ENCODE data around the gene GALNT14.

Gene GALNT14

GRCh38 chr2:31088504-31089195 is 49.6 kb downstream of the GALNT14 start:
- H3K27ac ChIP-seq (ENCODE audit: low read depth in 2 of 2, low read length in 2 of 2), result no peak overlapping the region
- H3K9ac ChIP-seq (ENCODE audit: low read depth in 1 of 2, low read length in 2 of 2), result no peak overlapping the region
- no peaks in the 10 kb centered on the region for H3K36me3 ChIP-seq (ENCODE audit: control insufficient read depth in 2 of 2, insufficient read depth in 2 of 2, low read length in 2 of 2)
- no peaks in the 10 kb centered on the region for H3K27me3 ChIP-seq (ENCODE audit: control insufficient read depth in 2 of 2, insufficient read depth in 2 of 2, low read length in 2 of 2)
- H3K4me3 ChIP-seq (ENCODE audit: low read length in 2 of 2), result no peak overlapping the region
- H3K9me3 ChIP-seq (ENCODE audit: control insufficient read depth in 2 of 2, low read length in 2 of 2), result no peaks in the 10 kb centered on the region
- no peaks in the 10 kb centered on the region for H3K4me1 ChIP-seq (ENCODE audit: control insufficient read depth in 2 of 2, insufficient read depth in 2 of 2, low read length in 2 of 2)

DNA sequence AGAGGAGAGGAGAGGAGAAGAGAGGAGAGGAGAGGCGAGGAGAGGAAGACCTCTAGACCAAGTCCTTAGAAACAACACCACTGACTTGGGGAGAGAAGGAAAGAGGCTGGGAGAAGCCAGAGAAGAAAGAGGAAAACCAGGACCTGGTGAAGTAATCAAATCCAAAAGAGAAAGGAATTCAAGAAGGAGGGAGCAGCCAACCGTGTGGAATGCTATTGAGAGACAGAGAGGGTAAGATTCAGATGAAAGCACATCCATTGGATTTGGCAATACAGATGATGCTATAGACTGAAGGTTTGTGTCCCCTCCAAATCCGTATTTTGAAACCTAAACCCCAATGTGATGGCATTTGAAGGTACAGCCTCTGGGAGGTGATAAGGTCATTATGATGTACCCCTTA is 50.7 kb downstream of the GALNT14 start:
- H3K27me3 ChIP-seq (ENCODE audit: control insufficient read depth in 2 of 2, insufficient read depth in 2 of 2, low read length in 2 of 2), result no peaks in the 10 kb centered on the region
- H3K36me3 ChIP-seq (ENCODE audit: control insufficient read depth in 2 of 2, insufficient read depth in 2 of 2, low read length in 2 of 2), result no peaks in the 10 kb centered on the region
- H3K4me3 ChIP-seq (ENCODE audit: low read length in 2 of 2), result no peak overlapping the region
- H3K27ac ChIP-seq (ENCODE audit: low read depth in 2 of 2, low read length in 2 of 2), result no peak overlapping the region
- no peak overlapping the region for H3K9ac ChIP-seq (ENCODE audit: low read depth in 1 of 2, low read length in 2 of 2)
- H3K4me1 ChIP-seq (ENCODE audit: control insufficient read depth in 2 of 2, insufficient read depth in 2 of 2, low read length in 2 of 2), result no peaks in the 10 kb centered on the region
- H3K9me3 ChIP-seq (ENCODE audit: control insufficient read depth in 2 of 2, low read length in 2 of 2), result no peaks in the 10 kb centered on the region

DNA sequence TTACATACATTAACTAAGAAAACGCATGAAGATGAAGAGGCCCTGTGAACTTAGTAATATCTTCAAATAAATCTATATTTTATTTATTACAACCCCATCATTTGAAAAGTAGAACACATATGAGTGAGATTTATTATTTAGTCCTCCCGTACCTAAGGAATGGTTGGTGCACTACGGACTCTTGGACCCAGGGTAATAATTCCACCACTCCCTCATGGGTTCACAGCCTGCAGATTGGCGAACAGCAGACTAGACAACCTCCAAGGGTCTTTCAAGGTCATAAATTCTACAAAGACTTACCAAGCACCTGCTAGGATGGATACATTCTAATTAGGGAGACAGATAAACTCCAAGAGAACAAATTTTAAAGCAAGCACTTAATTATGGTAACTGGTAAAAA is 51.6 kb downstream of the GALNT14 start:
- Histone ChIP-seq H3K36me3 (ENCODE audit: control insufficient read depth in 2 of 2, insufficient read depth in 2 of 2, low read length in 2 of 2) (no peaks in the 10 kb centered on the region), H3K4me1 (ENCODE audit: control insufficient read depth in 2 of 2, insufficient read depth in 2 of 2, low read length in 2 of 2) (no peaks in the 10 kb centered on the region), H3K27ac (ENCODE audit: low read depth in 2 of 2, low read length in 2 of 2) (no peak overlapping the region), H3K9ac (ENCODE audit: low read depth in 1 of 2, low read length in 2 of 2) (no peak overlapping the region), H3K9me3 (ENCODE audit: control insufficient read depth in 2 of 2, low read length in 2 of 2) (no peaks in the 10 kb centered on the region), H3K27me3 (ENCODE audit: control insufficient read depth in 2 of 2, insufficient read depth in 2 of 2, low read length in 2 of 2) (no peaks in the 10 kb centered on the region), H3K4me3 (ENCODE audit: low read length in 2 of 2) (no peak overlapping the region)

DNA sequence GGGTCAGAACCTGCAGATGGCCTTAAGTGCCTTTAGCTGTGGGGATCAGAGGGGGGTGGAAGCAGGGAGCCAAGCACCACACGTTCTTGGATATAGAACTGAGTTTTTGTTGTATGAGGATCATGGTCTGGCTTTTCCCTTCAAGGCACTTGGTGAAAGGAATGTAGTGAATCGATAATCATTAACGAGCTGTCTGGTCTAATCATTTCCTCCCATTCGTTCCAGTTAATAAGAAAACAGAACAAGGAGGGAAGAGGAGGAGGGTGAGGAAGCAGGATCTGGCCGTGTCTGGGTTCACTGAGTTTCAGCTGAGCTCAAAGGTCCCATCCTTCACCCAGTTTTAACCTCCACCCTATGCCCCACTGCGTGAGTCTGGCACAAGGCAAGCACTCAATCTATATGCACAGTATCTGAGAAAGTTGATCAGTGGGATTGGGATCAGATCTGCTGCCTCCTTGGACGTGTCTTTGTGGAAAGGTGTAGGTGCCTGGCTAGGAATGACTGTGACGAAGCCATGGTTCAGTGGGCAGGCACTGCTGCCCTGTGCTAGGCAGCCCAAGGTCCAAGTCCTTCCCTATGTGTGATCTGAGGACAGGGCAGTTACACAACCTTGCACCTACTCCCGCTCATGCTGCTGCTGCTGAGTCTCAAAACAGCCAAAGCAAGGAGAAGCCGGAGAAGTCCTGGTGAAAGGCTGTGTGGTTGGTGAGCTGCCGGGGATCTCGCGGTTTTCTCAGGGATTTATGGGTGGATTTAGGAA is 54.8 kb downstream of the GALNT14 start:
- H3K27ac ChIP-seq (ENCODE audit: low read depth in 2 of 2, low read length in 2 of 2), result no peak overlapping the region
- no peak overlapping the region for H3K9ac ChIP-seq (ENCODE audit: low read depth in 1 of 2, low read length in 2 of 2)
- H3K4me1 ChIP-seq (ENCODE audit: control insufficient read depth in 2 of 2, insufficient read depth in 2 of 2, low read length in 2 of 2), result no peaks in the 10 kb centered on the region
- H3K9me3 ChIP-seq (ENCODE audit: control insufficient read depth in 2 of 2, low read length in 2 of 2), result no peaks in the 10 kb centered on the region
- no peak overlapping the region for H3K4me3 ChIP-seq (ENCODE audit: low read length in 2 of 2)
- no peaks in the 10 kb centered on the region for H3K36me3 ChIP-seq (ENCODE audit: control insufficient read depth in 2 of 2, insufficient read depth in 2 of 2, low read length in 2 of 2)
- H3K27me3 ChIP-seq (ENCODE audit: control insufficient read depth in 2 of 2, insufficient read depth in 2 of 2, low read length in 2 of 2), result peaks cover 0 to 3% of the 10 kb centered on the region in 2 donors

- peaks cover 0 to 3% of the 10 kb centered on the region in 2 donors for H3K27me3 ChIP-seq (ENCODE audit: control insufficient read depth in 2 of 2, insufficient read depth in 2 of 2, low read length in 2 of 2)
- H3K36me3 ChIP-seq (ENCODE audit: control insufficient read depth in 2 of 2, insufficient read depth in 2 of 2, low read length in 2 of 2), result no peaks in the 10 kb centered on the region
- no peak overlapping the region for H3K4me3 ChIP-seq (ENCODE audit: low read length in 2 of 2)
- no peak overlapping the region for H3K27ac ChIP-seq (ENCODE audit: low read depth in 2 of 2, low read length in 2 of 2)
- no peaks in the 10 kb centered on the region for H3K4me1 ChIP-seq (ENCODE audit: control insufficient read depth in 2 of 2, insufficient read depth in 2 of 2, low read length in 2 of 2)
- no peaks in the 10 kb centered on the region for H3K9me3 ChIP-seq (ENCODE audit: control insufficient read depth in 2 of 2, low read length in 2 of 2)
- no peak overlapping the region for H3K9ac ChIP-seq (ENCODE audit: low read depth in 1 of 2, low read length in 2 of 2)
Observed at GRCh38 chr2:31082002-31082401, 56.2 kb downstream of the GALNT14 start.

DNA sequence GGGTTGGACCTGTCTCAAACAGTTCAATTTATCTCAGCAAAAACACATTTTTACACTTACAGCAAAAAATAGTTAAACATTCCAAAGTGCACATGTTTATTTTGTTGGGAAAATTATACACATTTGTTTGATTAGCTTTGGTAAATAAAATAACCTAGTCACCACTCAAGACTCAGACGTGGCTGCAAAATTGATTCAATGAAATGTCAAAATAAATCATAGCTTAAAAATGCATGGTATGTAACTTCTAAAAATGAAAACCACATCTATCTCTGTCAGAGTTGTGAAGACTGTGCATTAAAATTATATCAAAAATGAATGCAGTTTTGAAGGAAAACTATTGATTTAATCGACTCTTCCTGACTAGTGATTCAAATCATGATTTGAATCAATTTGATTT is 56.7 kb downstream of the GALNT14 start:
- no peaks in the 10 kb centered on the region for H3K36me3 ChIP-seq (ENCODE audit: control insufficient read depth in 2 of 2, insufficient read depth in 2 of 2, low read length in 2 of 2)
- no peak overlapping the region for H3K27ac ChIP-seq (ENCODE audit: low read depth in 2 of 2, low read length in 2 of 2)
- peaks cover 0 to 3% of the 10 kb centered on the region in 2 donors for H3K27me3 ChIP-seq (ENCODE audit: control insufficient read depth in 2 of 2, insufficient read depth in 2 of 2, low read length in 2 of 2)
- H3K9ac ChIP-seq (ENCODE audit: low read depth in 1 of 2, low read length in 2 of 2), result no peak overlapping the region
- H3K9me3 ChIP-seq (ENCODE audit: control insufficient read depth in 2 of 2, low read length in 2 of 2), result no peaks in the 10 kb centered on the region
- no peaks in the 10 kb centered on the region for H3K4me1 ChIP-seq (ENCODE audit: control insufficient read depth in 2 of 2, insufficient read depth in 2 of 2, low read length in 2 of 2)
- no peak overlapping the region for H3K4me3 ChIP-seq (ENCODE audit: low read length in 2 of 2)

GRCh38 chr2:31080361-31080760 is 57.9 kb downstream of the GALNT14 start:
- H3K9me3 ChIP-seq (ENCODE audit: control insufficient read depth in 2 of 2, low read length in 2 of 2), result no peaks in the 10 kb centered on the region
- no peak overlapping the region for H3K9ac ChIP-seq (ENCODE audit: low read depth in 1 of 2, low read length in 2 of 2)
- H3K36me3 ChIP-seq (ENCODE audit: control insufficient read depth in 2 of 2, insufficient read depth in 2 of 2, low read length in 2 of 2), result no peaks in the 10 kb centered on the region
- H3K27ac ChIP-seq (ENCODE audit: low read depth in 2 of 2, low read length in 2 of 2), result no peak overlapping the region
- no peak overlapping the region for H3K4me3 ChIP-seq (ENCODE audit: low read length in 2 of 2)
- no peaks in the 10 kb centered on the region for H3K4me1 ChIP-seq (ENCODE audit: control insufficient read depth in 2 of 2, insufficient read depth in 2 of 2, low read length in 2 of 2)
- peaks cover 0 to 3% of the 10 kb centered on the region in 2 donors for H3K27me3 ChIP-seq (ENCODE audit: control insufficient read depth in 2 of 2, insufficient read depth in 2 of 2, low read length in 2 of 2)

GRCh38 chr2:31079665-31080064 is 58.6 kb downstream of the GALNT14 start:
- Histone ChIP-seq H3K9ac (ENCODE audit: low read depth in 1 of 2, low read length in 2 of 2) (no peak overlapping the region), H3K27ac (ENCODE audit: low read depth in 2 of 2, low read length in 2 of 2) (no peak overlapping the region), H3K4me3 (ENCODE audit: low read length in 2 of 2) (no peak overlapping the region), H3K27me3 (ENCODE audit: control insufficient read depth in 2 of 2, insufficient read depth in 2 of 2, low read length in 2 of 2) (peaks cover 0 to 3% of the 10 kb centered on the region in 2 donors), H3K9me3 (ENCODE audit: control insufficient read depth in 2 of 2, low read length in 2 of 2) (no peaks in the 10 kb centered on the region), H3K36me3 (ENCODE audit: control insufficient read depth in 2 of 2, insufficient read depth in 2 of 2, low read length in 2 of 2) (no peaks in the 10 kb centered on the region), H3K4me1 (ENCODE audit: control insufficient read depth in 2 of 2, insufficient read depth in 2 of 2, low read length in 2 of 2) (no peaks in the 10 kb centered on the region)

DNA sequence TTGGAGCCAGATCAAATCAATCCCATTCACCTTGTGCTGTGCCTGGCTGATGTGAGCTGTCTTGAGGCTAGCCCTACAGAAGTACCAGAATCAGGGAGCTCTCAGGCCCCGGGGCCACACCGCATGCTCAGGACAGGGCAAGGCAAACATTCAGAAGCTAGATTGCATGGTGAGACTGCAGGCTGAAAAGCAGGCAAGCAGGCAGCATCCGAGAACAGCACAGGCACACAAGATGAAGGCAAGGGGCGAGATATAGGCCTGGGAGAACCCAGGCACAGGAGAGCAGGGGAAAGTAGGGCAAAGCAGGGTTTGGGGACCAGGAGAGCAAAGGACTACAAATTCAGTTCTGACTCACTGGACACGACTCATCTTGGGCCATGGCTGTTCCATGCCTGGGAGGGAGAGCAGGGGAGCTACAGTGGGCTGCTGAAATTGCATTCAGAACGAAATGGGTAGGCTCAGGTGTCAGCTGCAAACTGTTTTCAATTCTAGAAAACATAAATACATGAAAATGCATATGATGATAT is 59.6 kb downstream of the GALNT14 start:
- H3K4me3 ChIP-seq (ENCODE audit: low read length in 2 of 2), result no peak overlapping the region
- no peaks in the 10 kb centered on the region for H3K4me1 ChIP-seq (ENCODE audit: control insufficient read depth in 2 of 2, insufficient read depth in 2 of 2, low read length in 2 of 2)
- no peak overlapping the region for H3K27ac ChIP-seq (ENCODE audit: low read depth in 2 of 2, low read length in 2 of 2)
- H3K9me3 ChIP-seq (ENCODE audit: control insufficient read depth in 2 of 2, low read length in 2 of 2), result no peaks in the 10 kb centered on the region
- H3K9ac ChIP-seq (ENCODE audit: low read depth in 1 of 2, low read length in 2 of 2), result no peak overlapping the region
- peaks cover 0 to 3% of the 10 kb centered on the region in 2 donors for H3K27me3 ChIP-seq (ENCODE audit: control insufficient read depth in 2 of 2, insufficient read depth in 2 of 2, low read length in 2 of 2)
- no peaks in the 10 kb centered on the region for H3K36me3 ChIP-seq (ENCODE audit: control insufficient read depth in 2 of 2, insufficient read depth in 2 of 2, low read length in 2 of 2)

DNA sequence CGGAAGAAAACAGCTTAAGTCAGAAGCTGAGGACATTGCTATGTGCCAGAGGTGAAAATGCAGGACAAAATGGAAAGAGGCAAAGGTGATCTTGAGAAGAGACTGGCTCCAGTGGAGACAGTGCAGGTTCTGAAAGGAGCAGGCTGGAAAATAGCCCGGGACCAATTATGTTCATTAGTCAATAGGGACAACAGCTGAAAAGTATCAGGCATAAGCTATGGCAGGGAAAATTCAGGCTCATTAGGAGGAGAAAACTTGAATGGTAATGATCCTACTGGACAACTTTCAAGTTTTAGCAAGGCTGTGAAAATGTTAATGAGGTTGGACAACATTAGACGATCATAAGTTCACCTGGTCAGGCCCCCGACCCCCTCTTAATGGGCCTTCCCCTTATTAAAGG is 60.2 kb downstream of the GALNT14 start:
- Histone ChIP-seq H3K9ac (ENCODE audit: low read depth in 1 of 2, low read length in 2 of 2) (no peak overlapping the region), H3K9me3 (ENCODE audit: control insufficient read depth in 2 of 2, low read length in 2 of 2) (no peaks in the 10 kb centered on the region), H3K4me3 (ENCODE audit: low read length in 2 of 2) (no peak overlapping the region), H3K27me3 (ENCODE audit: control insufficient read depth in 2 of 2, insufficient read depth in 2 of 2, low read length in 2 of 2) (peaks cover 0 to 3% of the 10 kb centered on the region in 2 donors), H3K27ac (ENCODE audit: low read depth in 2 of 2, low read length in 2 of 2) (no peak overlapping the region), H3K36me3 (ENCODE audit: control insufficient read depth in 2 of 2, insufficient read depth in 2 of 2, low read length in 2 of 2) (no peaks in the 10 kb centered on the region), H3K4me1 (ENCODE audit: control insufficient read depth in 2 of 2, insufficient read depth in 2 of 2, low read length in 2 of 2) (no peaks in the 10 kb centered on the region)

All from mucosa of rectum (tissue), 2 donors.